HAP-1 (cell line): ENCODE measurements around the gene CLSTN1.
"Not testable (repeated sequence)": the region's sequence is repeated elsewhere in the genome, so short reads cannot be mapped to it uniquely, and the experiment has no call there.

Experiments
- DNase-seq, 2 experiments: peaks; one replicate each; pipeline ENCODE4 v3.0.0-alpha.2; 2016 to 2020; ENCODE audit warnings: low spot score in 2 of 2
- H3K27me3 ChIP-seq: fragments of 250-450 bp; sonication (Bioruptor Pico); 2 replicates; pipeline ENCODE4 v1.5.1; 2020; ENCODE audit warnings: low read depth, mild to moderate bottlenecking, moderate library complexity
- H3K36me3 ChIP-seq: fragments of 250-450 bp; sonication (Bioruptor Pico); replicated peaks from 2 replicates; pipeline ENCODE4 v1.5.1; 2020; ENCODE audit warnings: mild to moderate bottlenecking
- H3K4me1 ChIP-seq: fragments of 250-450 bp; sonication (Bioruptor Pico); 2 replicates; pipeline ENCODE4 v1.5.1; 2020; ENCODE audit warnings: mild to moderate bottlenecking
- H3K4me3 ChIP-seq: fragments of 250-450 bp; sonication (Bioruptor Pico); 2 replicates; pipeline ENCODE4 v1.5.1; 2020; ENCODE audit warnings: mild to moderate bottlenecking, moderate library complexity
- H3K9me3 ChIP-seq: fragments of 250-450 bp; sonication (Bioruptor Pico); 2 replicates; pipeline ENCODE4 v1.5.1; 2020; ENCODE audit warnings: mild to moderate bottlenecking, moderate library complexity
- in situ Hi-C: fragments of 300-500 bp; cut with MboI; formaldehyde crosslinking; loops from 3 replicates; pipeline ENCODE4 v1.14.3; 2020; ENCODE audit warnings: low sequenced_read_pairs, inconsistent platforms, mixed read lengths

CLSTN1 gene

GRCh38 chr1:9717193-9718005 is 106.4 kb downstream of the CLSTN1 start:
- DNase-seq = no peak
- Histone ChIP-seq H3K27me3 (no peaks in the 10 kb centered on the region), H3K36me3 (no peaks in the 10 kb centered on the region; the same call in 1 of the 2 replicates), H3K9me3 (no peaks in the 10 kb centered on the region), H3K4me1 (no peaks in the 10 kb centered on the region), H3K4me3 (no peak overlapping the region)
- in situ Hi-C loops = no loop called here

- H3K4me1 ChIP-seq = no peaks in the 10 kb centered on the region
- no peak overlapping the region for H3K4me3 ChIP-seq
- in situ Hi-C loops = no loop called here
- no peaks in the 10 kb centered on the region; the same call in 1 of the 2 replicates for H3K36me3 ChIP-seq
- DNase-seq = no peak
- no peaks in the 10 kb centered on the region for H3K9me3 ChIP-seq
- H3K27me3 ChIP-seq = no peaks in the 10 kb centered on the region
Observed at GRCh38 chr1:9716404-9717192, 107.2 kb downstream of the CLSTN1 start.

GRCh38 chr1:9715536-9716226 is 108.1 kb downstream of the CLSTN1 start:
- in situ Hi-C loops = no loop called here
- H3K36me3 ChIP-seq = no peaks in the 10 kb centered on the region; the same call in 1 of the 2 replicates
- no peaks in the 10 kb centered on the region for H3K9me3 ChIP-seq
- DNase-seq = no peak
- no peaks in the 10 kb centered on the region for H3K27me3 ChIP-seq
- no peak overlapping the region for H3K4me3 ChIP-seq
- no peaks in the 10 kb centered on the region for H3K4me1 ChIP-seq

GRCh38 chr1:9714257-9714718 is 109.5 kb downstream of the CLSTN1 start:
- in situ Hi-C loops = no loop called here
- no peak overlapping the region for H3K4me3 ChIP-seq
- H3K27me3 ChIP-seq = no peaks in the 10 kb centered on the region
- no peaks in the 10 kb centered on the region for H3K4me1 ChIP-seq
- DNase-seq = no peak
- no peaks in the 10 kb centered on the region for H3K9me3 ChIP-seq
- H3K36me3 ChIP-seq = no peaks in the 10 kb centered on the region; the same call in 1 of the 2 replicates

- in situ Hi-C loops = not testable (repeated sequence)
Observed at GRCh38 chr1:9712767-9713166, 111.0 kb downstream of the CLSTN1 start.

GRCh38 chr1:9711466-9712020 is 112.2 kb downstream of the CLSTN1 start:
- no peaks in the 10 kb centered on the region for H3K4me1 ChIP-seq
- H3K27me3 ChIP-seq = no peaks in the 10 kb centered on the region
- no peaks in the 10 kb centered on the region for H3K9me3 ChIP-seq
- no peak for DNase-seq
- in situ Hi-C loops = no loop called here
- H3K4me3 ChIP-seq = no peak overlapping the region
- no peaks in the 10 kb centered on the region; the same call in 1 of the 2 replicates for H3K36me3 ChIP-seq

More at GRCh38 chr1:9712767-9713166, 111.0 kb downstream of the CLSTN1 start:
- not testable (repeated sequence) for H3K9me3 ChIP-seq, H3K27me3 ChIP-seq, H3K4me1 ChIP-seq, H3K4me3 ChIP-seq, DNase-seq, H3K36me3 ChIP-seq

- in situ Hi-C loops = no loop called here
Observed at GRCh38 chr1:9710037-9710436, 113.7 kb downstream of the CLSTN1 start.

GRCh38 chr1:9706178-9706577 is 117.6 kb downstream of the CLSTN1 start:
- Histone ChIP-seq H3K27me3 (no peaks in the 10 kb centered on the region), H3K4me3 (no peak overlapping the region), H3K9me3 (0 out of 2 replicates have a peak, but pooled peaks cover 6% of the 10 kb centered on the region), H3K36me3 (no peaks in the 10 kb centered on the region), H3K4me1 (peaks cover 9% of the 10 kb centered on the region)
- no peak for DNase-seq
- in situ Hi-C loops = no loop called here

More at GRCh38 chr1:9710037-9710436, 113.7 kb downstream of the CLSTN1 start:
- Histone ChIP-seq H3K4me3 (no peak overlapping the region), H3K36me3 (no peaks in the 10 kb centered on the region; the same call in 1 of the 2 replicates), H3K4me1 (peaks cover 7% of the 10 kb centered on the region), H3K27me3 (no peaks in the 10 kb centered on the region), H3K9me3 (no peaks in the 10 kb centered on the region)
- no peak for DNase-seq

GRCh38 chr1:9705337-9706093 is 118.2 kb downstream of the CLSTN1 start:
- Histone ChIP-seq H3K4me3 (no peak overlapping the region), H3K9me3 (0 out of 2 replicates have a peak, but pooled peaks cover 6% of the 10 kb centered on the region), H3K4me1 (peaks cover 9% of the 10 kb centered on the region), H3K36me3 (no peaks in the 10 kb centered on the region), H3K27me3 (no peaks in the 10 kb centered on the region)
- in situ Hi-C loops = no loop called here
- DNase-seq = no peak

GRCh38 chr1:9703681-9704080 is 120.1 kb downstream of the CLSTN1 start:
- H3K27me3 ChIP-seq = no peaks in the 10 kb centered on the region

GRCh38 chr1:9703165-9703509 is 120.6 kb downstream of the CLSTN1 start:
- Histone ChIP-seq H3K4me1 (peaks cover 9% of the 10 kb centered on the region), H3K27me3 (no peaks in the 10 kb centered on the region), H3K36me3 (no peaks in the 10 kb centered on the region), H3K4me3 (no peak overlapping the region), H3K9me3 (0 out of 2 replicates have a peak, but pooled peaks cover 6% of the 10 kb centered on the region)
- in situ Hi-C loops = no loop called here
- no peak for DNase-seq

More at GRCh38 chr1:9703681-9704080, 120.1 kb downstream of the CLSTN1 start:
- DNase-seq = no peak
- Histone ChIP-seq H3K4me1 (peaks cover 9% of the 10 kb centered on the region), H3K9me3 (0 out of 2 replicates have a peak, but pooled peaks cover 6% of the 10 kb centered on the region), H3K36me3 (no peaks in the 10 kb centered on the region), H3K4me3 (no peak overlapping the region)
- in situ Hi-C loops = no loop called here

- Histone ChIP-seq H3K27me3 (no peaks in the 10 kb centered on the region), H3K4me3 (no peak overlapping the region)
- in situ Hi-C loops = no loop called here
Observed at GRCh38 chr1:9701665-9702064, 122.1 kb downstream of the CLSTN1 start.

More at GRCh38 chr1:9701665-9702064, 122.1 kb downstream of the CLSTN1 start:
- no peaks in the 10 kb centered on the region for H3K36me3 ChIP-seq
- DNase-seq = no peak
- peaks cover 9% of the 10 kb centered on the region for H3K4me1 ChIP-seq
- 0 out of 2 replicates have a peak, but pooled peaks cover 6% of the 10 kb centered on the region for H3K9me3 ChIP-seq
